Cardiac muscle cell (in vitro differentiated cells and primary cell): ENCODE data around the gene CHTF18. TPM values are rescaled to one million over a fixed set of nuclear protein-coding genes. Genes with fewer than 3 reads are reported as not detected.
"Not testable (repeated sequence)": the region's sequence is repeated elsewhere in the genome, so short reads cannot be mapped to it uniquely, and the experiment has no call there.

Experiments used
- DNase-seq, 2 donors: peaks; one replicate each; pipeline versions ENCODE4 v3.0.0 to v3.0.0-alpha.2; 2010 to 2017; ENCODE audit warnings: low read depth in 1 of 2, low spot score in 1 of 2
- H3K27ac ChIP-seq: fragments of 200-600 bp; sonication (generic); 2 replicates; pipeline ENCODE4 v1.5.1; 2016
- H3K27me3 ChIP-seq: fragments of 200-600 bp; sonication (generic); 2 replicates; pipeline ENCODE4 v1.6.0; 2016; ENCODE audit warnings: control low read depth
- H3K36me3 ChIP-seq: fragments of 200-600 bp; sonication (generic); 2 replicates; pipeline ENCODE4 v1.5.1; 2016; ENCODE audit warnings: control low read depth
- H3K4me1 ChIP-seq: fragments of 200-600 bp; sonication (generic); 2 replicates; pipeline ENCODE4 v1.8.1; 2017; ENCODE audit warnings: low read depth, mild to moderate bottlenecking, mixed run types
- H3K4me3 ChIP-seq: fragments of 200-600 bp; sonication (generic); 2 replicates; pipeline ENCODE4 v1.5.1; 2016; ENCODE audit warnings: mild to moderate bottlenecking
- H3K9me3 ChIP-seq: fragments of 200-600 bp; sonication (generic); 2 replicates; pipeline ENCODE4 v1.5.1; 2017; ENCODE audit warnings: low read depth, mild to moderate bottlenecking, control low read depth
- polyA plus RNA-seq: library from polyadenylated mRNA; unstranded; fragments of >200 nt; fragmentation: Nextera tagmentation; extraction: Ambion mirVana; gene quantifications from 2 replicates; pipeline ENCODE4 v1.2.1, GENCODE V29; 2016
- total RNA-seq: library from RNA; depleted of rRNA; stranded (reverse); fragments of >200 nt; gene quantifications from 2 replicates; pipeline ENCODE4 v1.2.3, GENCODE V29; 2016
- TF ChIP-seq, protein P1 (sequence below): IDR thresholded peaks from 2 replicates; pipeline ENCODE4 v1.5.1; 2012; ENCODE audit warnings: low read depth, mild to moderate bottlenecking, low read length

The CHTF18 gene
- total and polyA plus RNA-seq, 2 experiments from 2014 or later, result 43.6 to 107 TPM

DNA sequence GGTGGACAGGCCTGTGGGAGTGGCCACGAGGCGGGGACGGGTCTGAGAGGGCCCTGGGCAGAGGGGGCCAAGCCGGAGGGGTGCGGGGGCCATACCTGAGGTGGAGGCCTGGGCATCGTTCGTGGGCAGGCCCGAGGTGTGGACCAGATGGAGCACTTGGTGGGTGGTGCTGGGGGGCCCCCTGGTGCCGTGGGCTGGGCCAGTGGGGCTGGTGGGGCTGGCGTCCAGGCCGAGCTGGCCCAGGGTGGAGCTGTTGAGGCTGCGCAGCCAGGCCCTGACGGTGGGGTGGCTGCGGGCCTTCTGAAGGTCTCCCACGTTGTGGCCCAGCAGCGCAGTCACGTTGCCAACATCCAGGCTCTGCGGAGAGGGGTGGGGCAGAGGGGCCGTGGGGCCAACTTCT, 18.5 kb upstream of the CHTF18 start:
- H3K36me3 ChIP-seq, result no peaks in the 10 kb centered on the region
- no peaks in the 10 kb centered on the region for H3K9me3 ChIP-seq
- H3K4me1 ChIP-seq, result no peaks in the 10 kb centered on the region
- TF ChIP-seq, protein P1, sequence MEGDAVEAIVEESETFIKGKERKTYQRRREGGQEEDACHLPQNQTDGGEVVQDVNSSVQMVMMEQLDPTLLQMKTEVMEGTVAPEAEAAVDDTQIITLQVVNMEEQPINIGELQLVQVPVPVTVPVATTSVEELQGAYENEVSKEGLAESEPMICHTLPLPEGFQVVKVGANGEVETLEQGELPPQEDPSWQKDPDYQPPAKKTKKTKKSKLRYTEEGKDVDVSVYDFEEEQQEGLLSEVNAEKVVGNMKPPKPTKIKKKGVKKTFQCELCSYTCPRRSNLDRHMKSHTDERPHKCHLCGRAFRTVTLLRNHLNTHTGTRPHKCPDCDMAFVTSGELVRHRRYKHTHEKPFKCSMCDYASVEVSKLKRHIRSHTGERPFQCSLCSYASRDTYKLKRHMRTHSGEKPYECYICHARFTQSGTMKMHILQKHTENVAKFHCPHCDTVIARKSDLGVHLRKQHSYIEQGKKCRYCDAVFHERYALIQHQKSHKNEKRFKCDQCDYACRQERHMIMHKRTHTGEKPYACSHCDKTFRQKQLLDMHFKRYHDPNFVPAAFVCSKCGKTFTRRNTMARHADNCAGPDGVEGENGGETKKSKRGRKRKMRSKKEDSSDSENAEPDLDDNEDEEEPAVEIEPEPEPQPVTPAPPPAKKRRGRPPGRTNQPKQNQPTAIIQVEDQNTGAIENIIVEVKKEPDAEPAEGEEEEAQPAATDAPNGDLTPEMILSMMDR, result no peak
- no peak overlapping the region for H3K27ac ChIP-seq
- no peak for DNase-seq
- H3K27me3 ChIP-seq, result no peaks in the 10 kb centered on the region
- no peak overlapping the region for H3K4me3 ChIP-seq

DNA sequence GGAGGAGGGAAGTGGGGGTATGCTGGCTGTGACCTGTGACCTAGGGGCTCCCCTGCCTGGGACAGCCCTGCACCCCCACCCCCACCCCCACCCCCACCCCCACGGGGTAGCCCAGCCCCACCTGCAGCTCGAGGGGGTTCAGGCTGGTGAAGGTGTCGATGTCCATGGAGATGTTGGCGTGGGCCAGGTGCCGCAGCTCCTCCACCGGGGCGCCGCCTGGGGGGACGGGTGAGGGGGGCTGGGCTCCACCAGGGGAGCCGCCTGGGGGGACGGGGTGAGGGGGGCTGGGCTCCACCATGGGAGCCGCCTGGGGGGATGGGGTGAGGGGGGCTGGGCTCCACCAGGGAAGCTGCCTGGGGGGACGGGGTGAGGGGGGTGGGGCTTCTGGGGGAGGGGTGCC, 18.0 kb upstream of the CHTF18 start:
- H3K27ac ChIP-seq, result no peak overlapping the region
- no peaks in the 10 kb centered on the region for H3K9me3 ChIP-seq
- no peak overlapping the region for H3K4me3 ChIP-seq
- DNase-seq, result no peak
- H3K4me1 ChIP-seq, result no peaks in the 10 kb centered on the region
- H3K27me3 ChIP-seq, result no peaks in the 10 kb centered on the region
- TF ChIP-seq, protein P1, result no peak
- no peaks in the 10 kb centered on the region for H3K36me3 ChIP-seq

DNA sequence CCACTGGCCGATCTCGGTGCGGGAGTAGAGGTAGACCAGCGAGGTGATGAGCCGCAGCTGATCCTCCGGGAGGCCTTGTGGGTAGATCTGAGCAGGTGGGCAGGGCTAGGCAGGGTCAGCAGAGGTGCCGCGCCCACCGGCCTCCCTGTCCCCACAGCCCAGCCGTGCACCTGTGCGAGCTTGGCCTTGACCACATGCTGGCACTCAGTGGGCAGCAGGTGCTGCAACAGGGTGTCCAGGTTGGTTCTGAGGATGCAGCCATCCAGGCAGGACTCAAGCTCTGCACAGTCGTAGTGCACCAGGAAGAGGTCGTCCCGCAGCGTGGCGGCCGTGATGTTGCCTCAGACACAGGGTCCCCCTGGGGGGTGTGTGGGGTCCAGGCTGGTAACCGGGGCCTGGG, 15.5 kb upstream of the CHTF18 start:
- DNase-seq, result no peak
- Histone ChIP-seq H3K36me3 (no peaks in the 10 kb centered on the region), H3K9me3 (no peaks in the 10 kb centered on the region), H3K27ac (no peak overlapping the region), H3K4me1 (peaks cover 6% of the 10 kb centered on the region), H3K27me3 (no peaks in the 10 kb centered on the region), H3K4me3 (no peak overlapping the region)
- TF ChIP-seq, protein P1, result no peak

DNA sequence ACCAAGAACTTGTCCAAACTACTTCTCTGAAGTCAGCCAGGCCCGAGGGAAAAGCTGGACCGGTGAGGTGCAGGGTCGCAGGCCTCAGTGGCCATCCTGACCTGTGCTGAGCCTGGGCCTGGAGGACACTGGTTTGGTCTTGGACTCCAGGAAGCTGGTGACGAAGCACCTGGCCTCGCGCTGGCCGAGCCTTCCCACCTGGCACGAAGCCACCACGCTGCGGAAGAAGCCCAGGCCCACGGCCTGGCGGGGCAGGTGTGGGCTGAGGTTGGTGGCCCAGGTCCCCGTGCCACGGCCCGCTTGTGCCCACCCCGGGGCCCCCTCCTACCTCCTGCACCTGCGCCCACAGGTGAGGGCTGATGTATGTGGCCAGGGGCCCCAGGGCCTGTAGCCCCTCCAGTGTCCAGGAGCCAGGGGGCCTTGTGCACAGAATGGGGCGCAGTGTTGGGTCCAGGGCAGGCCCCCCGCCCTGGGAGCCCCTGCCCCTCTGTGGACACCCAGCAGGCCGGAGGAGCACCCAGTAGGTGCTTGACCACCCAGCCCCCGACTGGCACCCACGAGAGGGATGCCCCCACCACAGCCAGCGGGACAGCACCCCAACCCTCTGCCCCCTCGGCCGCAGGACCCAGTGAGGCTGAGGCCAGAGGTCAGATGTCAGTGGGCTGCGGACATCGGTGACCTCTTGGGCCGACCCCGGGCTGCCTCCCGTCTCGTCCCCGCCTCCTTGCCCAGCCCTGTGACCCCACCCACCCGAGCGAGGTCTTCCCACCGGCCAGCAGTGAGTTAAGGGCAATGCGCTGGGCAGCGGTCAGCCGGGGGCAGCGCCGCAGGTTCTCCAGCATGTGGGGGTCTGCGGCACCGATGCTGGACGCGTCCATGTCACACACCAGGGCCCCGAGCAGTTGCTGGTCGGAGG, 14.1 kb upstream of the CHTF18 start:
- Histone ChIP-seq H3K4me1 (peaks cover 8% of the 10 kb centered on the region), H3K4me3 (no peak overlapping the region), H3K27me3 (no peaks in the 10 kb centered on the region), H3K27ac (no peak overlapping the region), H3K9me3 (no peaks in the 10 kb centered on the region), H3K36me3 (no peaks in the 10 kb centered on the region)
- TF ChIP-seq, protein P1, result no peak
- DNase-seq, result no peak

DNA sequence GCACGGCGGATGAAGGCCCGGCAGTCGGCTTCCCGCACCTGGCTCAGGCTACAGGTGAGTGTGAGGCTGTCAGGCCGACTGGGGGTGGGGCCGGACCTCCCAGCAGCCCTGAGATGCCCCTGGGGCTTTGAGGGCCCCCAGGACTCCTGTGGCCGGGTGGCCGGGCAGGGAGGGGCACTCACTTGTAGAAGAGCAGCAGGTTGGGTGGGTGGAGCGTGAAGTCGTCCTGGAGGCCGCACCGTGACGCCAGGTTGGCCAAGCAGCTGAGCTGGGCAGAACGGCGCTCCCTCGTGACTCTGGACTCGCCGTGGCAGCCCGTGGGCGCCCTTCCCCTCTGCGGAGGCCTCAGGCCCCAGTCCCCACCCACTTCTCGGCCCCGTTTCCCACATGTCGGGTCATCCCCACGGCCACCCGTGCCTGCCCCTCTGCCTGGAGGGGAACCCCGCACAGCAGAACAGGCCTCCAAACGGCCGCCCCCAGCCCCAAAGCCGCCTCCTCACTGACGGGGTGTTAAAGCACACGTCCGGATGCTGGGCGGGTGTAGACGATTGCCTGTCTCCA, 13.1 kb upstream of the CHTF18 start:
- H3K27me3 ChIP-seq, result no peaks in the 10 kb centered on the region
- H3K4me1 ChIP-seq, result peaks cover 8% of the 10 kb centered on the region
- no peak for DNase-seq
- H3K27ac ChIP-seq, result no peak overlapping the region
- no peak overlapping the region for H3K4me3 ChIP-seq
- no peaks in the 10 kb centered on the region for H3K9me3 ChIP-seq
- TF ChIP-seq, protein P1, result no peak
- H3K36me3 ChIP-seq, result no peaks in the 10 kb centered on the region

DNA sequence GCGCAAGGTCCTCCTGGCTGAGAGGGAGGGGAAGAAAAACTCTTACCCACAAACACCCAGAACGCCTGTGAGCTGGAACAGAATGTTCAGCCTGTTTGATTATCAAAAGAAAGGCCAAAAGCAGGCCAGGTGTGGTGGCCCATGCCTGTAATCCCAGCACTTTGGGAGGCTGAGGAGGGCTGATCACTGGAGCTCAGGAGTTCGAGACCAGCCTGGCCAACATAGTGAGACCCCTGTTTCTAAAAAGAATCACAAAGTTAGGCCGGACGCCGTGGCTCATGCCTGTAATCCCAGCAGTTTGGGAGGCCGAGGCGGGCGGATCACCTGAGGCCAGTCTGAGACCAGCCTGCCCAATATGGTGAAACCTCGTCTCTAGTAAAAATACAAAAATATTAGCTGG, 12.1 kb upstream of the CHTF18 start:
- H3K9me3 ChIP-seq, DNase-seq, H3K27me3 ChIP-seq, H3K36me3 ChIP-seq, H3K4me3 ChIP-seq, H3K4me1 ChIP-seq, H3K27ac ChIP-seq: not testable (repeated sequence)
